Transverse colon (tissue), 4 donors: Measurements from ENCODE around the gene TBC1D2B. TPM values are rescaled to one million over a fixed set of nuclear protein-coding genes. Genes with fewer than 3 reads are reported as not detected.
"Not testable (repeated sequence)": the region's sequence is repeated elsewhere in the genome, so short reads cannot be mapped to it uniquely, and the experiment has no call there.

ENCODE experiments used
- DNase-seq: peaks from one replicate; pipeline ENCODE4 v3.0.0-alpha.2; 2019
- H3K27ac ChIP-seq, 4 donors: fragments of 200-600 bp; sonication (generic); 2 replicates each; pipeline ENCODE4 v1.5.1; 2016 to 2018; ENCODE audit warnings: inconsistent platforms in 4 of 4
- H3K27me3 ChIP-seq: fragments of 200-600 bp; sonication (generic); 2 replicates; pipeline ENCODE4 v1.5.1; 2017; ENCODE audit warnings: inconsistent platforms
- H3K36me3 ChIP-seq, 4 donors: fragments of 200-600 bp; sonication (generic); 2 replicates each; pipeline ENCODE4 v1.5.1; 2017 to 2019; ENCODE audit warnings: inconsistent platforms in 4 of 4
- H3K4me1 ChIP-seq, 4 donors: fragments of 200-600 bp; sonication (generic); 2 replicates each; pipeline ENCODE4 v1.5.1; 2017 to 2020; ENCODE audit warnings: inconsistent platforms in 4 of 4
- H3K4me3 ChIP-seq, 4 donors: fragments of 200-600 bp; sonication (generic); 1 replicate in 1 of 4; 2 replicates in 3 of 4; pipeline versions ENCODE4 v1.5.1 to v1.6.1; 2017 to 2019; ENCODE audit warnings: inconsistent platforms in 4 of 4
- H3K9me3 ChIP-seq, 2 donors: fragments of 200-600 bp; sonication (generic); 2 replicates each; pipeline ENCODE4 v1.5.1; 2017 to 2019; ENCODE audit warnings: inconsistent platforms in 2 of 2
- CTCF ChIP-seq, 5 experiments: fragments of 200-600 bp in 3 of 5; fragments of 450-650 bp in 2 of 5; sonication (generic) in 3 of 5; IDR thresholded peaks; 1 replicate in 2 of 5; 2 replicates in 3 of 5; pipeline ENCODE4 v1.5.1; 2016 to 2017; ENCODE audit warnings: antibody characterized with exemption in 5 of 5, inconsistent platforms in 3 of 5, mild to moderate bottlenecking in 2 of 5, moderate library complexity in 1 of 5
- EP300 ChIP-seq: sonication (generic); formaldehyde crosslinking; IDR thresholded peaks from one replicate; pipeline ENCODE4 v1.6.1; 2017; ENCODE audit warnings: antibody characterized with exemption, low read depth
- POLR2A ChIP-seq: fragments of 450-650 bp; IDR thresholded peaks from one replicate; pipeline ENCODE4 v1.6.1; 2016; ENCODE audit warnings: antibody characterized with exemption, mild to moderate bottlenecking, moderate library complexity
- POLR2AphosphoS5 ChIP-seq, 3 donors: sonication (generic); formaldehyde crosslinking; IDR thresholded peaks; one replicate each; pipeline ENCODE4 v1.6.1; 2016; ENCODE audit warnings: antibody characterized with exemption in 3 of 3
- WGBS, 2 donors: methylation state at CpG; one replicate each; pipeline ENCODE4 v1.1.5; 2018; ENCODE audit warnings: low coverage in 1 of 2; 5-methylcytosine and 5-hydroxymethylcytosine counted together
- in situ Hi-C, 4 donors: fragments of 200-750 bp; cut with MboI; loops; one replicate each; pipeline versions ENCODE4 v1.15.0 to v1.15.1; 2017; ENCODE audit warnings: low sequenced_read_pairs in 3 of 4, low pct_ligation_motif_present in 1 of 4, low pct_unique_long_range_greater_than_20kb in 1 of 4
- intact Hi-C: fragments of 100-400 bp; cut with DNase I; formaldehyde crosslinking; loops from one replicate; pipeline ENCODE4 v1.15.1; 2023; ENCODE audit warnings: low total_unique reads
- total RNA-seq, 4 donors: library from RNA; depleted of rRNA; stranded (reverse); fragments of >200 nt; gene quantifications; one replicate each; pipeline ENCODE4 v1.1.0, GENCODE V29; 2016

Gene TBC1D2B
- total RNA-seq, 4 donors from 2014 or later = 40.4 to 62.6 (median 53.8) TPM

GRCh38 chr15:78000927-78001249 is 76.6 kb downstream of the TBC1D2B start:
- 91% methylated on average over 6 of the region's 6 CpGs; no CpG with 5 or more reads in 1 of the 2 donors for WGBS, 2 donors
- DNase-seq = no peak
- Histone ChIP-seq H3K9me3 (no peaks in the 10 kb centered on the region), H3K36me3 (peaks cover 0 to 24% (median 5%) of the 10 kb centered on the region in 4 donors), H3K4me3 (no peak overlapping the region), H3K27me3 (no peaks in the 10 kb centered on the region), H3K4me1 (peaks cover 7 to 24% (median 15%) of the 10 kb centered on the region in 4 donors), H3K27ac (peak overlapping the region in 3 of 4 donors; percentile 5 to 21 (median 13))
- in situ Hi-C loops (loop anchor here in 2 of 4 donors (10.0 kb wide), 2 partner anchors 94 to 104 kb away; partner anchors contain the start of gene SH2D7 (in 1 of the 2)), intact Hi-C loops (loop anchor here (5.0 kb wide), 1 partner anchor 106 kb away; no protein-coding TSS in a partner anchor)
- no peak for TF ChIP-seq POLR2A
- TF ChIP-seq POLR2AphosphoS5 (IDR thresholded peaks at IDR 0.05) = no peak
- no peak for TF ChIP-seq EP300
- TF ChIP-seq CTCF (IDR thresholded peaks at IDR 0.05) = no peak

- peak; percentile 94 for DNase-seq
- H3K4me1 ChIP-seq = peaks cover 7 to 21% (median 14%) of the 10 kb centered on the region in 4 donors
- peaks cover 0 to 24% (median 5%) of the 10 kb centered on the region in 4 donors for H3K36me3 ChIP-seq
- in situ Hi-C loops (loop anchor here in 2 of 4 donors (10.0 kb wide), 2 partner anchors 94 to 104 kb away; partner anchors contain the start of gene SH2D7 (in 1 of the 2)), intact Hi-C loops (loop anchor here (5.0 kb wide), 1 partner anchor 107 kb away; no protein-coding TSS in a partner anchor)
- TF ChIP-seq EP300 = no peak
- peak in 2 of 3 donors; percentile 32 to 54 for TF ChIP-seq POLR2AphosphoS5 (IDR thresholded peaks at IDR 0.05)
- no peak for TF ChIP-seq POLR2A
- peak; percentile 69 to 94 (median 81) for TF ChIP-seq CTCF (IDR thresholded peaks at IDR 0.05)
- no peak overlapping the region for H3K4me3 ChIP-seq
- WGBS, 2 donors = 36% methylated on average over 21 of the region's 24 CpGs; no CpG with 5 or more reads in 1 of the 2 donors
- no peaks in the 10 kb centered on the region for H3K27me3 ChIP-seq
- H3K9me3 ChIP-seq = no peaks in the 10 kb centered on the region
- peak overlapping the region in 3 of 4 donors; percentile 5 to 21 (median 13) for H3K27ac ChIP-seq
Measured at GRCh38 chr15:78000091-78000926, 77.2 kb downstream of the TBC1D2B start.

GRCh38 chr15:77999486-77999885 is 78.0 kb downstream of the TBC1D2B start:
- TF ChIP-seq POLR2A = no peak
- no peak for TF ChIP-seq POLR2AphosphoS5 (IDR thresholded peaks at IDR 0.05)
- TF ChIP-seq CTCF (IDR thresholded peaks at IDR 0.05) = no peak
- TF ChIP-seq EP300 = no peak
- H3K9me3 ChIP-seq = no peaks in the 10 kb centered on the region
- H3K27ac ChIP-seq = no peak overlapping the region
- intact Hi-C loops = no loop called here
- DNase-seq = no peak
- no peak overlapping the region for H3K4me3 ChIP-seq
- WGBS, 2 donors = 96% methylated on average over 15 of the region's 15 CpGs; no CpG with 5 or more reads in 1 of the 2 donors
- H3K4me1 ChIP-seq = peaks cover 3 to 18% (median 11%) of the 10 kb centered on the region in 4 donors
- in situ Hi-C loops = no loop called here
- H3K36me3 ChIP-seq = peaks cover 0 to 24% (median 5%) of the 10 kb centered on the region in 4 donors
- no peaks in the 10 kb centered on the region for H3K27me3 ChIP-seq

GRCh38 chr15:77998592-77998991 is 78.9 kb downstream of the TBC1D2B start:
- no peak for DNase-seq
- intact Hi-C loops (no loop called here), in situ Hi-C loops (no loop called here)
- Histone ChIP-seq H3K4me3 (no peak overlapping the region), H3K36me3 (peaks cover 0 to 24% (median 5%) of the 10 kb centered on the region in 4 donors), H3K9me3 (no peaks in the 10 kb centered on the region), H3K27me3 (no peaks in the 10 kb centered on the region), H3K4me1 (peaks cover 0 to 17% (median 13%) of the 10 kb centered on the region in 4 donors), H3K27ac (no peak overlapping the region)
- WGBS, 2 donors = 92% methylated on average over 8 of the region's 8 CpGs; no CpG with 5 or more reads in 1 of the 2 donors
- TF ChIP-seq EP300 (no peak), CTCF (IDR thresholded peaks at IDR 0.05) (no peak), POLR2AphosphoS5 (IDR thresholded peaks at IDR 0.05) (no peak)

- H3K27ac ChIP-seq, H3K27me3 ChIP-seq, DNase-seq, in situ Hi-C loops, intact Hi-C loops, H3K9me3 ChIP-seq, H3K4me3 ChIP-seq: not testable (repeated sequence)
- 93 to 100% methylated on average over 1 to 22 of the region's 23 CpGs for WGBS, 2 donors
- Histone ChIP-seq H3K4me1 (peaks cover 0 to 21% (median 16%) of the 10 kb centered on the region in 4 donors), H3K36me3 (peaks cover 0 to 19% (median 3%) of the 10 kb centered on the region in 4 donors)
Measured at GRCh38 chr15:77997761-77998554, 79.6 kb downstream of the TBC1D2B start.
